NCI-H1694 treated with DMSO at 0.1 percent for 48 hours (cell line): ENCODE results near the gene MT1B.
A peak's percentile ranks its signal among the peaks of the same experiment; 100 is the strongest.
"Not testable (repeated sequence)": the region's sequence is repeated elsewhere in the genome, so short reads cannot be mapped to it uniquely, and the experiment has no call there.

Source experiments
- DNase-seq: peaks from one replicate; lab custom pipeline; 2025; lab: John Stamatoyannopoulos, UW

The MT1B gene

DNA sequence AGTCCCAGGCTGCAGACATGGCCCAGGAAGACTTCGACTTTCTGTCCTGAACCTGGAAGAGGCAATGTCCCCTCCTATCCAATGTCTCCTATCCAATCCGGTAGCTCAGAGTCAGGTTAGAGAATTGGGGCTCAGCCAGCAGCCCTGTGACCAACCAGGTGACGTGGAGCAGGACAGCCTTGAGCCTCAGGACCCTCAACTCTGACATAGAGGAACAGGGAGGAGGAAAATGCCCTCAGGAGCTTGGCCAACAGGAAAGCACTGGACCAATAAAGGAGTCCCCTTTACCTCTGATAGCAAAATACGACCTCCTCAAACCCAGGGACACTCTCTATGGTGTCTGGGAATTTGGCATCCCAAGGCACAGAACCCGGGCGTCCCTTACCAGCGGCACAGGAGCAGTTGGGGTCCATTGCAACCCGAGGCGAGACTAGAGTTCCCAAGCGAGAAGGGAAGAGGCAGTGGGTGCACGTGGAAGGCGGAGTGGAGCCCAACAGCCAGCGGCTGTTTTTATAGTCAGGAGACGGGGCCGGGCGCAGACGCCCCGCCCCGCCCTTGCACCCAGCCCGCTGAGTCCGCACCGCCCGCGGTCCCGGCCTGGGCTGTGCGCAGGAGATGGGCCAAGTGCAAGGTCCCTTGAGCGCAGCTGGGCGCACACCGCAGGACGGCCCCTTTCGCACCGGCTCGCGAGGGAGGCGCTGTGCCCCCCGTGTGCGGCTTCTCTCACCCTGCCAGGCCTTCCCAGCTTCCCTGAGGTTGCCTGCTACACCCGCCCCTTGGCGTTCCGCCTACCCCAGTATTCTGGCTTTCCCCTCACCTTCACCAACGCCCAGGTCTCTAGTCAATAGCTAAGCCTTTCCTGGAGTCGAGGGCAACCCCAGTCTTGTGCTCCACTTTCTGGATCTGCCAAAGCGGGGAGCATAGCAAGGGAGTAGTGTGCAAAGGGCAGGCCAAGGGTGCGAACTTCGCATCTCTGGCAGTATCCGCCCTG lies 16.2 kb downstream of the MT1B start, which contains the start of gene MT1G:
Gene MT1G, minus strand, starts transcription at position 485 of the 991 bp plus-strand sequence. Its CDS starts 72 bp downstream, at position 413.
- no peak for DNase-seq

DNA sequence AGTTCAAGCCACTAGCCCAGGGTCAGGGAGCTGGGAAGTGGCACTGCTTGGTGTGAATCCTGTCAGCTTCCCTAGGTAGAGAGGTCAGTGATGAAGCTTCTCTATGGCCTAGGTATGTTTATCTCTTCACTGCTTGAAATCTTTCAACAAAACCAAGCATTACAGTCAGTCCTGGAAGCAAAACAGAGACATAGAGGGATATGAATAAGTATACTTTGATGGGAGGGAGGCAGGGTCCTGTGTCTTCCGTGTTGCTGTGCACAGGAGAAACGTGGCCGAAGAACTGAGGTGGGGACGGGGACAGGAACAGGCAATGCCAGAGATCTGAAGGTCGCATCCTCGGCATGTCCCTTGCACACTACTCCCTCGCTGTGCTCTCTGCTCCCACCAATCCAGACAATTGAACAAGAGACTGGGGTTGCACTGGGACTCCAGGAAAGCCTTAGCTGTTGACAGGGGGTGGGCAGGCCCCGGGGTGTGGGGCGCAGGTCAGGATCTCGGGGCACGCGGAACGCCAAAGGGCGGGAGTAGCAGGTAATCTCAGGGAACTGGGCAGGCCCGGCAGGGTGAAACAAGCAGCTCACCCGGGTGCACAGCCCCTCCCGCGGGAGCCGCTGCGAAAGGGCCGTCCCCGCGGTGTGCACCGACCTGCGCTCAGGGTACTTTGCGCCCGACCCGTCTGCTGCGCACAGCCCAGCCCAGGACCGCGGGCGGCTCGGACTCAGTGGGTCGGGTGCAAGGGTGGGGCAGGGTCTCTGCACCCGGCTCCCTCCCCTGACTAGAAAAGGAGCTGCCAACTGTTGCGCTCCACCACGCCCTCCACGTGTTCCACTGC lies 17.5 kb downstream of the MT1B start, which contains the start of gene MT1H:
Gene MT1H, plus strand, starts transcription at position 810 of the 835 bp plus-strand sequence. CDS start 71 bp downstream, outside the sequence.
- DNase-seq: no peak

DNA sequence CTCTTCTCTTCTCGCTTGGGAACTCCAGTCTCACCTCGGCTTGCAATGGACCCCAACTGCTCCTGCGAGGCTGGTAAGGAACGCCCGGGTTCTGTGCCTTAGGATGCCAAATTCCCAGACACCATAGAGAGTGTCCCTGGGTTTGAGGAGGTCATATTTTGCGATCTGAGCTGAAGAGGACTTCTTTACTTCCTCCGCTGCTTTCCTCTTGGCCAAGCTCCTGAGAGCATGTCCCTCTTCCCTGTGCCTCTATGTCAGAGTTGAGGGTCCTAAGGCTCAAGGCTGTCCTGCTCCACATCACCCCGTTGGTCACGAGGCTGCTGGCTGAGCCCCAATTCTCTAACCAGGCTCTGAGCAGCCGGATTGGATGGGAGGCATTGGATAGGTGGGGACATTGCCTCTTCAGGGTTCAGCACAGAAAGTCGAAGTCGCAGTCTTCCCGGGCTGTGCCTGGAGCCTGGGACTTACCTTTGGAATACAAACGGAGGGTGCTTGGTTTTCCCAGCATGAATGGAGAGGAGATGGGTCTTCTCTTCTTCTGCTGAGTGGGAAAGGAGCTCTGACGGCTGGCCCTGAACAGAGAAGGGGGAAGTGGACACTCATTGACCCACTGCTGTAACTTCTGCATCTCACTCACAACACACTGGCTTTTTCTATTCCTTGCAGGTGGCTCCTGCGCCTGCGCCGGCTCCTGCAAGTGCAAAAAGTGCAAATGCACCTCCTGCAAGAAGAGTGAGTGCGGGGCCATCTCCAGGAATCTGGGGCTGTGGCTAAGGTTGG lies 18.3 kb downstream of the MT1B start:
- no peak for DNase-seq

DNA sequence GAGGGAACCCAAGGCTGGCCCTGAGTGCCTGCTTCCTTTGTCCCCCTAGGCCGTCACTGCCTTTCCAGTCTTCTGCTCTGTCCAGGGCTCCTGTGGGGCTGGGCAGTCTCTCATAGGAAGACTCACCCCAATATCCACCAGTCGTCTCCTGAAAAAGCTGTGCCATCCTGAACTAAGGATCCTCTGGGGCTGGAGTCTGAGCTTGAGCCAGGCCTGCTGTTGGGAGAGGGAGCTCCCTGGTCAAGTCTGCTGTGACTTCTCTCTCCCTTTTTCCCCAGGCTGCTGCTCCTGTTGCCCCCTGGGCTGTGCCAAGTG lies 18.9 kb downstream of the MT1B start:
- DNase-seq: no peak

DNA sequence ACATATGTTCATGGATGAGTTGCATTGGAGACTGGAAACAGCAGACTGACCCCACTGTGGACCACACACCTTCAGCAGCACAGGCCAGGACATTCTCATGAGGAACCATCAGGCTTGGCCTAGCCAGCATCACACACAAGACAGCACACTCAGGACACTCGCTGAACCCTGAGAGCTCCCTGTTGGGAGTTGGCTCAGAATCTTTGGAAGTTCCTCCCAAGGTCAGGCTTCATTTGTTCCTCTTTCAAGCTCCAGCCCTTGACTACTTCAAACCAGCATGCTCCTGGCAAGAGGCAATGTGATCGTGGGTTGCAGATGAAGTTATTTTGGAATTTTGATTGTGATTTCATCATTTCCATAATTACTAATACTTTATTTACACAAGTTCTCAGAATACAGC lies 20.0 kb downstream of the MT1B start:
- DNase-seq: not testable (repeated sequence)

DNA sequence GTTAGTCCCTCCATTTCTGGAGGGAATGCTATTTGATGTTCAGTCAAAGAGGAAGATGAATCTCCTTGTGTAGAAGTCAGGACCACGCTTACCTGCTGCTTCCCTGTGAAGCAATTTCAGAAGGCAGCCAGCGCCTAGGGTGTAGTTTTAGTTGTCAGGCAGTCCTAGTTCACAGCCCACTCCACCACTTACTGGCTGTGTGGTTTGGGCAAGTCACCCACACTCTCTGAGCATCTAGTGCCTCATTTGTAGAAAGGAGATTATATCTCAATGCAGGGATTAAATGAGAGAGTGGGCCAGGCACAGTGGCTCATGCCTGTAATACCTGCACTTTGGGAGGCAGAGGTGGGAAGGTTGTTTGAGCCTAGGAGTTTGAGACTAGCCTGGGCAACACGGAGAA lies 20.5 kb downstream of the MT1B start:
- not testable (repeated sequence) for DNase-seq

DNA sequence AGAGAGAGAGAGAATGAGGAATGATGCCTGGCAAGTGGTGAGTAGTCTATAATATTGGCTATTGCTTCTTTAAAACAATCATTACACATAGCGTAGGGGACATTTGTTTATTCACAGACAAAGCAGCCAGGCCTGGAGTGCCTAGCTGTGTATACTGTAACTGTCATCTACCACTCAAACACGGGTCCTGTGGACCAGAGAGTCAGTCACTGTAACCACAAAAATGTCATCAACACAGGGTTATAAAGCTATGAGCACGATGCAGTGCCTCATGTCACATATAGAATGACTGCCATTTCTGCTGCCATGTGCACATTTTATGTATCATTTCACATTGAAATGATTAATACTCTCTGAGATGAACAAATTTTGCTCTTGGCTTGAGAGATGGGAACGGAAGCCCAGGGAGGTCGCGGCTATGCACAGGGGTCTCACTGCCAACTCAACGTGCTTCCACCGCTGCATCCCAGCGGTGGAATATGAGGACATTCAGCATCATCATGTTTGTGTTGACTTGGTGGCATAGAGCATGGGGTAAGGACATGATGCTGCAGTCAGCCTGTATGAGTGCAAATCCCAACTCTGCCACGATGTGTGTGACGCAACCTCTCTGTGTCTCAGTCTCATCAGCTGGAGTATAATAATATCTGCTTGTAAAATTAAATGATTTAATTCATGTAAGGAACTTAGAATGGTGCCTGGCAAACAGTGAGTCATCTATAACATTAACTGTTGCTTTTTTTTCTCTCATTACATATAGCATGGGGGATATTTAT lies 21.3 kb downstream of the MT1B start:
- DNase-seq: peak; percentile 2

DNA sequence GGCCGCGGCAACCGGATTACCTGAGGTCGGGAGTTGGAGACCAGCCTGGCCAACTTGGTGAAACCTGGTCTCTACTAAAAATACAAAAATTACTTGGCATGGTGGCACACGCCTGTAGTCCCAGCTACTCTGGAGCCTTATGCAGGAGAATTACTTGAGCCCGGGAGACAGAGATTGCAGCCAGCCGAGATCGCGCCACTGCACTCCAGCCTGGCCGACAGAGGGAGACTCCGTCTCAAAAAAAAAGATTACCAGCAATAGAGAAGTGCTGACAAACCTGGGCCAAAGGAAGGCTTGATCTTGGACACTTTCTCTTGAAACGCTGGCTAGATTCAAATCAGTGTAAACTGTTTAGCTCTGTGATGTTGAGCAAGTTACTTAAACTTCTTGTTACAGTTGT lies 22.2 kb downstream of the MT1B start:
- DNase-seq: no peak

DNA sequence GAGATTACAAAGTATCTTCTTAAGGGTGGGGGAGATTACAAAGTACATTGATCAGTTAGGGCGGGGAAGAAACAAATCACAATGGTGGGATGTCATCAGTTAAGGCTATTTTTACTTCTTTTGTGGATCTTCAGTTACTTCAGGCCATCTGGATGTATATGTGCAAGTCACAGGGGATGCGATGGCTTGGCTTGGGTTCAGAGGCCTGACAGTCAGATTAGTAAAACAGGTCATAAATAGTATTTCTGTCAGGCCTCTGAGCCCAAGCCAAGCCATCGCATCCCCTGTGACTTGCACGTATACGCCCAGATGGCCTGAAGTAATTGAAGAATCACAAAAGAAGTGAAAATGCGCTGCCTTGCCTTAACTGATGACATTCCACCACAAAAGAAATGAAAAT lies 22.9 kb downstream of the MT1B start:
- DNase-seq: not testable (repeated sequence)

DNA sequence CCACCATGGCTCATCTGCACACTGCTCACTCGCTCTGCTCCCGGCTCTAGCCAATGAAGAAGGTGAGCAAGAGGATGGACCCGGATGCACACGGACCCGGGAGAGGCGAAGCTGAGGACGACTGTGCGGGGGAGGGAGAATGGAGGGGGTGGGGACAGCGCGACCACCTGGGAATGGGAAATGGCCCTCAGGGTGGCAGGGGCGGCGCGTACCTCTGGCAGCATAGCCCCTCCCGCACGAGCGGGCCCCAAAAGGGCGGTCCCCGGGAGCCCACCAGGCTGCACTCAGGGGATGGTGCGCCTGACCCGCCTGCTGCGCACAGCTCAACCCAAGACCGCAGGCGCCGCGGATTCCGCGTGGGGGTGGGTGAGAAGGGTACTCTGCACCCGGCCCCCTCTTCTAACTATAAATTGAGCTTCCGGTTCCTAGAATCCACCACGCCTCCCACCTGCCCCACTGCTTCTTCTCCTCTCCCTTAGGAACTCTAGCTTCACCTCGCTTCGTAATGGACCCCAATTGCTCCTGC lies 24.1 kb downstream of the MT1B start:
- no peak for DNase-seq

DNA sequence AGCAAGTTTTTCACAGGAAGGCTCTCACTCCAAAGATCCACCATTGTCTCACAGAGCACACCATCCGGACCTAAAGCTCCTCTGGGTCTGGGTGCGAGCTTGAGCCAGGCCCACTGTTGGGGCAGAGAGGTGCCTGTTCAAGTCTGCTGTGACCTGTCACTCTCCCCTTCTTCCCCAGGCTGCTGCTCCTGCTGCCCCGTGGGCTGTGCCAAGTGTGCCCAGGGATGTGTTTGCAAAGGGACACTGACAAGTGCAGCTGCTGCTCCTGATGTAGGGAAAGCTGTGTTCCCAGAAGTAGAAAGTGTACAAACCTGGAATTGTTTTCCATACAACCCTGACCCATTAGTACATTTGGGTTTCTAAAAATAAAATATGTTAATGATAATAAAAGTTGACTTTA lies 25.8 kb downstream of the MT1B start:
- no peak for DNase-seq

DNA sequence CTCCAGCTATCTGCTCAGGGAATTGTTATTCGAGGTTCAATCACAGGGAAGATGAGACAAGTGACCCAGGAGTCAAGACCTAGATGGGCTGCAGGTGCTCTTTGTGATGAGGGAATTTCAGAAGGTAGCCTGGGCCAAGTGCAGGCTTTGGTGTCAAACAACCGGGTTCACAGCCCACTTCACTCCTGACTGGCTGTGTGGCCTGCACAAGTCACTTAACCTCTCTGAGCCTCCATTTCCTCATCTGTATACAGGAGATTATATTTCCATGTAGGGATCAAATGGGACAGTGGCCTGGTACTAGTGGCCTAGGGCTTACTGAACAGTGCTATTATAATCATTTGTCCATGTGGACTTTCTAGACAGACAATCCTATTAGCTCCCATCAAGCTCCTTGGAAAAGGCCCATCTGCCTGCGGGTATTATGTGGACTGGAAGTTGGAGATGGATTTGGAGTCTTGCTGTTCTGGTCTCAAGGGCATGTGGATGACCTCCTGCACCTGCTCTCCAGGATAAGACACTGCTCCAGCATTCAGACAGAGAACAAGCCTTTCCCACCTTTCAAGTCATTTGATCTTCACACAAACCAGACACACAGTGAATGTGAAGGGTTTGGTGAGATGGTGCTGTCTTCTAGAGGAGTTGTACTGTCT lies 27.5 kb downstream of the MT1B start:
- no peak for DNase-seq

DNA sequence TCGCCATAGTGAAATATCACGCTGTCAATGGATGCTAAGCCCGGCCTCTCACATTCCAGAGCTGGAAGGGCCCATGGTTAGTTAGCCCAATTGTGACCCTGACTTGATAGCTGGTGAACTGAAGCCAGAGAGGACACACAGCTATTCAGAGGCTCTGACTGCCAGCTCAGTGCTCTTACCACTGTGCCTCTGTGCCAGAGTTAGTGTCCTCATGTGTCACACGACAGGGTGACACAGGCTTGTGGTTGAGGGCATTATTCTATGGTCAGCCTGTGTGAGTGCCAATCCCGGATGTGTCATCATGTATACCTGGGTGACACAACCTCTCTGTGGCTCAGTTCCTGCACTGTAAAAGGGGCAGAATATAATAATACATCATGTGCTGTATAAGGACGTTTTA lies 28.1 kb downstream of the MT1B start:
- DNase-seq: no peak

DNA sequence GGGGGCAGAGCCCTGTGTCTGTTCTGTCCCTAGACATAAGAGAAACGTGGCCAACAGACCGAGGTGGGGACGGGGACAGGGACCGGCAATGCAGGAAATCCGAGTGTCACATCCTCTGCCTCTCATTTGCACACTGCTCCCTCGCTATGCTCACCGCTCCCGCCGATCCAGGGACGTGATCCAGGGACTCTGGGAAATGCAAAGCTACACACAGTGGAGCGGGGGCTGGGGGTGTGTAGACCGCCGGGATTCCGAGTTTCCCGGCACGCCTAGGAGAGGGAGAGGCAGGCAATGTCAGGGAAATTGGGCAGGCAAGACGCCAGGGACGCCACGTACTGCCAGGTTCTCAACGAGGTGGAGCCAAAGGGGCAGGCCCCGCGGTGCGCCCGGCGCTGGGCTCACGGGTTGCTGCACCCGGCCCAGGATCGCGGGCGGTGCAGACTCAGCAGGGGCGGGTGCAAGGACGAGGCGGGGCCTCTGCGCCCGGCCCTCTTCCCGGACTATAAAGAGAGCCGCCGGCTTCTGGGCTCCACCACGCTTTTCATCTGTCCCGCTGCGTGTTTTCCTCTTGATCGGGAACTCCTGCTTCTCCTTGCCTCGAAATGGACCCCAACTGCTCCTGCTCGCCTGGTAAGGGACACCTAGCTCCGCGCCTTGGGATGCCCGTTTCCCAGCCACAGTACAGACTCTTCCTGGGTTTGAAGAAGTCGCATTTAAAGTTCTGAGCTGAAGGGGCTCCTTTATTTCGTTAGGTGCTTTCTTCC lies 30.4 kb downstream of the MT1B start, which contains the start of gene MT1X:
Gene MT1X, plus strand, starts transcription at position 532 of the 764 bp plus-strand sequence. Its CDS starts 71 bp downstream, at position 603.
- DNase-seq: peak; percentile 83

DNA sequence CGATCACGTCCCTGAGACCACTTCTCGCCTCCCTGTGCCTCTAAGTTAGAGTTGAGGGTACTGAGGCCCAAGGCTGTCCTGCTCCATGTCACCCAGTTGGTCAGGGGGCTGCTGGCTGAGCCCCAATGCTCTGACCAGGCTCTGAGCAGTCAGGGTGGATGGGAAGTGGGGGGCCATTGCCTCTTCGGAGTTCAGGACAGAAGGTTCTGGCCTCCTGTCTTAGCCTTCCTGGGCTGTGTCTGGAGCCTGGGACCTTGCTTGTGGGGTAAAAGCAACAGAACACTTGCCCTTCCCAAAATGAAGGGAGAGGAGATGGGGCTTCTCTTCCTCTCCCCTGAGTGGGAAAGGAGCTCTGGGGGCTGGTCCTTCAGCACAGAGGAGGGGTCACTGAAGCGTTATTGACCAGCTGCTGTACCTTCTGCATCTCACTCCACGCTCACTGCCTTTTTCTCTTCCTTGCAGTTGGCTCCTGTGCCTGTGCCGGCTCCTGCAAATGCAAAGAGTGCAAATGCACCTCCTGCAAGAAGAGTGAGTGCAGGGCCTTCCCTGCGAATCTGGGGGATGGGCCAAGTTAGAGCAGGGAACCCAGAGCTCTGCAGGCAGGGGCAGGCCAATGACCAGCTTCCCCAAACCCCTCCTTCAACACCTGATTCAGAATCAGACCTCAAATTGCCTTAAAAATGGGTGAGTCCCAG lies 31.2 kb downstream of the MT1B start:
- peak; percentile 17 for DNase-seq

DNA sequence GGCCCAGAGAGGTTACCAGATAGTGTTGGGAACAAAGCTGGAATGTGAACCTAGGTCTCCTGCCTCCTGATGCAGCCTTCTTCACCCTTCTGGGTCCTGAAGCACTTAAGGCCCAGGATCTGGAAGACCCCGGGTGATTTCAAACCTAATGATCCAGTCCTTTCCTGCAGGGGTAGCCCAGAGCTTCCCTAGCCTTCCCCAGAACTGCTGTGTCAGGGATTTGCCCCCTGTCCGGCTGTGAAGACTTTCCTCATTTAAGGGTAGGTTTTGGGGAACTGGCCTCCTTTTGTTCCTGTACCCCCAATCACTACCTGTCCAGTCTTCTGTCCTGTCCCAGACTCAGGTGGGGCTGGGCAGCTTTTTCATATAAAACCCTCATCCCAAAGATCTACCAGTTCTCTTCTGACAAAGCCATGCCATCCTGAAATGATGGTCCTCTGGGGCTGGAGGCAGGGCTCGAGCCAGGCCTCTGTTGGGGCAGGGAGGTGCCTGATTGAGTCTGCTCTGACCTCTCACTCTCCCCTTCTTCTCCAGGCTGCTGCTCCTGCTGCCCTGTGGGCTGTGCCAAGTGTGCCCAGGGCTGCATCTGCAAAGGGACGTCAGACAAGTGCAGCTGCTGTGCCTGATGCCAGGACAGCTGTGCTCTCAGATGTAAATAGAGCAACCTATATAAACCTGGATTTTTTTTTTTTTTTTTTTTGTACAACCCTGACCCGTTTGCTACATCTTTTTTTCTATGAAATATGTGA lies 31.9 kb downstream of the MT1B start:
- no peak for DNase-seq

DNA sequence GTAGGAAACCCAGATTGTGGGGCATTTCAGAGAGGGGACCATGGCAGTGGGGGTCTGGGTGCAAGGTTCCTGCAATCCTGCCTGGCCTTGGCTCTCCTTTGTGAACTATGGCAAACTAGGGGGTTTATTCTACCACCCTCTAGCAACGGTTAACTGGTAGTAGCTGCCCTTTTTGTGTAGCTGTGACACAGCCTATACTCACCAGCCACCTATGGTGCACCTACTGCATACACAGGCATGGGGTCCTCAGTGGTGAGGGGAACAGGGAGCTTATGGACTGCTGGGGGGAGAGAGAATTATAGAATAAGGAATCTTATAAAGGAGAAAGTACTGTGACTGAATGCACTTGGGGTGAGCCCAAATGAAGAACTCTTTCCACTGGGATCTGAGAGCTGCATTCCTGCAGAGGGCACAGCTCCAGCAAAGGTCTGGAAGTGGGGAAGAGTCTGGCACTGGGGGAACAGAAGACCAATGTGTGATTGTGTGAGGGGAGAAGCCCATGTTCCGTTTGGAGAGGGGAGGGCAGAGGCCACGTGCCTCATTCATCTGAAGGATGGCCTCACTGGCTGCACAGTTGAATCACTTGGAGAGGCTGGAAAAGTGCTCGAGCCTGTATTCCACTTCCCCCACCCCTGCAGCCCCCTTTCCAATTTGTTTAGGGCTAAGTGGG lies 32.7 kb downstream of the MT1B start:
- DNase-seq: no peak
